K562 (cell line): ENCODE data around the gene NME4. TPM values are rescaled to one million over a fixed set of nuclear protein-coding genes. Genes with fewer than 3 reads are reported as not detected.

Source experiments
- BCOR ChIP-seq: fragments of 450-650 bp; IDR thresholded peaks from 2 replicates; pipeline ENCODE4 v1.6.1; 2016
- BRD9 ChIP-seq: fragments of 450-650 bp; IDR thresholded peaks from 2 replicates; pipeline ENCODE4 v1.6.1; 2018; ENCODE audit warnings: low read depth; ENCODE audit not compliant: partially characterized antibody
- ELF2 ChIP-seq: fragments of 250-450 bp; sonication (Bioruptor Pico); IDR thresholded peaks from 2 replicates; pipeline ENCODE4 v1.5.0; 2021; ENCODE audit warnings: mild to moderate bottlenecking
- FUS ChIP-seq: fragments of 200-400 bp; formaldehyde crosslinking; optimal IDR thresholded peaks from 2 replicates; pipeline ENCODE3; 2017; ENCODE audit warnings: low read depth, low read length
- HDAC8 ChIP-seq: fragments of 450-650 bp; IDR thresholded peaks from 2 replicates; pipeline ENCODE4 v1.6.1; 2016; ENCODE audit warnings: mild to moderate bottlenecking, missing genetic modification characterization, moderate library complexity, missing compliant biosample characterization
- HMG20B ChIP-seq: fragments of 250-450 bp; sonication (Bioruptor Pico); IDR thresholded peaks from 2 replicates; pipeline ENCODE4 v1.5.0; 2021; ENCODE audit warnings: mild to moderate bottlenecking
- LARP7 ChIP-seq: fragments of 450-650 bp; IDR thresholded peaks from 2 replicates; pipeline ENCODE4 v1.6.1; 2016
- PHF8 ChIP-seq: fragments of 200-600 bp; sonication (generic); IDR thresholded peaks from 2 replicates; pipeline ENCODE4 v1.6.1; 2012; ENCODE audit warnings: mixed run types, mild to moderate bottlenecking, inconsistent platforms, low read length, moderate library complexity, borderline replicate concordance
- POLR2G ChIP-seq: fragments of 200-400 bp; formaldehyde crosslinking; IDR thresholded peaks from 2 replicates; pipeline ENCODE4 v1.6.1; 2017; ENCODE audit warnings: low read depth, mild to moderate bottlenecking, antibody characterized with exemption, low read length, moderate library complexity
- RAD21 ChIP-seq, 2 experiments: fragments of 250-450 bp in 1 of 2; fragments of 450-650 bp in 1 of 2; sonication (Bioruptor Pico) in 1 of 2; formaldehyde crosslinking in 1 of 2; IDR thresholded peaks in 1 of 2; conservative IDR thresholded peaks in 1 of 2; 2 replicates each; pipeline versions ENCODE4 v1.4.0 to v1.8.0; 2020 to 2022; ENCODE audit warnings: mild to moderate bottlenecking in 2 of 2, moderate library complexity in 1 of 2
- SIN3B ChIP-seq: fragments of 450-650 bp; IDR thresholded peaks from 2 replicates; pipeline ENCODE4 v1.6.1; 2017; ENCODE audit warnings: low read depth, mild to moderate bottlenecking, moderate library complexity
- SMAD3 ChIP-seq: fragments of 450-650 bp; formaldehyde crosslinking; conservative IDR thresholded peaks from 2 replicates; pipeline ENCODE4 v1.4.0; 2020; ENCODE audit warnings: mild to moderate bottlenecking
- SP1 ChIP-seq: sonication (generic); formaldehyde crosslinking; IDR thresholded peaks from 2 replicates; pipeline ENCODE4 v1.8.1; 2022; ENCODE audit warnings: mild to moderate bottlenecking, missing genetic modification reagents
- XRCC5 ChIP-seq: fragments of 200-400 bp; formaldehyde crosslinking; IDR thresholded peaks from 2 replicates; pipeline ENCODE4 v1.6.1; 2017; ENCODE audit warnings: low read depth, mild to moderate bottlenecking, low read length
- ZBTB1 ChIP-seq: sonication (generic); formaldehyde crosslinking; IDR thresholded peaks from 2 replicates; pipeline ENCODE4 v1.8.1; 2023; ENCODE audit warnings: missing genetic modification reagents, low read depth, mild to moderate bottlenecking, borderline replicate concordance
- ZNF431 ChIP-seq: sonication (generic); formaldehyde crosslinking; IDR thresholded peaks from 2 replicates; pipeline ENCODE4 v1.8.0; 2022; ENCODE audit warnings: mild to moderate bottlenecking, missing genetic modification reagents
- polyA plus RNA-seq, 8 experiments: library from polyadenylated mRNA; depleted of rRNA in 4 of 8; stranded (reverse) in 5 of 8; unstranded in 3 of 8; fragments of >200 nt; fragmentation: Nextera tagmentation in 2 of 8; fragmentation: Illumina TruSeq in 1 of 8; extraction: Ambion mirVana in 2 of 8; extraction: Trizol in 1 of 8; gene quantifications; 2 replicates each; pipeline versions ENCODE4 v1.2.1 to v1.2.3, GENCODE V29; 2011 to 2014; ENCODE audit warnings: inconsistent platforms in 1 of 8, missing spikeins in 1 of 8
- total RNA-seq, 7 experiments: library from RNA; depleted of rRNA in 6 of 7; stranded (reverse); fragments of >200 nt in 6 of 7; fragmentation: Illumina TruSeq in 2 of 7; extraction: Trizol in 2 of 7; gene quantifications; 2 replicates each; pipeline versions ENCODE4 v1.2.1 to v1.2.3, GENCODE V29; 2011 to 2021; ENCODE audit warnings: low replicate concordance in 1 of 7
- TF ChIP-seq, protein P1 (sequence below): sonication (generic); formaldehyde crosslinking; IDR thresholded peaks from 2 replicates; pipeline ENCODE4 v1.8.0; 2022; ENCODE audit warnings: missing genetic modification reagents, mild to moderate bottlenecking, moderate library complexity, borderline replicate concordance
- TF ChIP-seq, protein P2 (sequence below): fragments of 450-650 bp; IDR thresholded peaks from 2 replicates; pipeline ENCODE4 v1.6.1; 2017; ENCODE audit warnings: antibody characterized with exemption, mild to moderate bottlenecking

Gene NME4
- total and polyA plus RNA-seq, 9 of the 15 experiments (the other 6 are each of a cell fraction or from before 2014, with no cell fraction given) = 15.4 to 264 (median 139) TPM

GRCh38 chr16:401468-402348, 4.7 kb downstream of the NME4 start, which contains the start of gene DECR2 (continued):
- no peak for TF ChIP-seq BRD9
- TF ChIP-seq, protein P1, sequence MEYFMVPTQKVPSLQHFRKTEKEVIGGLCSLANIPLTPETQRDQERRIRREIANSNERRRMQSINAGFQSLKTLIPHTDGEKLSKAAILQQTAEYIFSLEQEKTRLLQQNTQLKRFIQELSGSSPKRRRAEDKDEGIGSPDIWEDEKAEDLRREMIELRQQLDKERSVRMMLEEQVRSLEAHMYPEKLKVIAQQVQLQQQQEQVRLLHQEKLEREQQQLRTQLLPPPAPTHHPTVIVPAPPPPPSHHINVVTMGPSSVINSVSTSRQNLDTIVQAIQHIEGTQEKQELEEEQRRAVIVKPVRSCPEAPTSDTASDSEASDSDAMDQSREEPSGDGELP (CRISPR knock-in tag) = peak; percentile 73; the same call in 1 of the 2 replicates
- peak; percentile 70 for TF ChIP-seq SP1 (CRISPR knock-in tag)
- TF ChIP-seq PHF8 = peak; percentile 84; the same call in 1 of the 2 replicates
- TF ChIP-seq POLR2G = peak; percentile 92
- peak; percentile 56; the same call in 1 of the 2 replicates for TF ChIP-seq SIN3B
- TF ChIP-seq, protein P2, sequence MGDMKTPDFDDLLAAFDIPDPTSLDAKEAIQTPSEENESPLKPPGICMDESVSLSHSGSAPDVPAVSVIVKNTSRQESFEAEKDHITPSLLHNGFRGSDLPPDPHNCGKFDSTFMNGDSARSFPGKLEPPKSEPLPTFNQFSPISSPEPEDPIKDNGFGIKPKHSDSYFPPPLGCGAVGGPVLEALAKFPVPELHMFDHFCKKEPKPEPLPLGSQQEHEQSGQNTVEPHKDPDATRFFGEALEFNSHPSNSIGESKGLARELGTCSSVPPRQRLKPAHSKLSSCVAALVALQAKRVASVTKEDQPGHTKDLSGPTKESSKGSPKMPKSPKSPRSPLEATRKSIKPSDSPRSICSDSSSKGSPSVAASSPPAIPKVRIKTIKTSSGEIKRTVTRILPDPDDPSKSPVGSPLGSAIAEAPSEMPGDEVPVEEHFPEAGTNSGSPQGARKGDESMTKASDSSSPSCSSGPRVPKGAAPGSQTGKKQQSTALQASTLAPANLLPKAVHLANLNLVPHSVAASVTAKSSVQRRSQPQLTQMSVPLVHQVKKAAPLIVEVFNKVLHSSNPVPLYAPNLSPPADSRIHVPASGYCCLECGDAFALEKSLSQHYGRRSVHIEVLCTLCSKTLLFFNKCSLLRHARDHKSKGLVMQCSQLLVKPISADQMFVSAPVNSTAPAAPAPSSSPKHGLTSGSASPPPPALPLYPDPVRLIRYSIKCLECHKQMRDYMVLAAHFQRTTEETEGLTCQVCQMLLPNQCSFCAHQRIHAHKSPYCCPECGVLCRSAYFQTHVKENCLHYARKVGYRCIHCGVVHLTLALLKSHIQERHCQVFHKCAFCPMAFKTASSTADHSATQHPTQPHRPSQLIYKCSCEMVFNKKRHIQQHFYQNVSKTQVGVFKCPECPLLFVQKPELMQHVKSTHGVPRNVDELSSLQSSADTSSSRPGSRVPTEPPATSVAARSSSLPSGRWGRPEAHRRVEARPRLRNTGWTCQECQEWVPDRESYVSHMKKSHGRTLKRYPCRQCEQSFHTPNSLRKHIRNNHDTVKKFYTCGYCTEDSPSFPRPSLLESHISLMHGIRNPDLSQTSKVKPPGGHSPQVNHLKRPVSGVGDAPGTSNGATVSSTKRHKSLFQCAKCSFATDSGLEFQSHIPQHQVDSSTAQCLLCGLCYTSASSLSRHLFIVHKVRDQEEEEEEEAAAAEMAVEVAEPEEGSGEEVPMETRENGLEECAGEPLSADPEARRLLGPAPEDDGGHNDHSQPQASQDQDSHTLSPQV = 0 out of 2 replicates have a peak, but pooled peaks have one; percentile 69
- TF ChIP-seq SMAD3 (CRISPR knock-in tag) = no peak
- TF ChIP-seq LARP7 = peak; percentile 95; the same call in 1 of the 2 replicates
- TF ChIP-seq ZBTB1 = peak; percentile 86
- TF ChIP-seq RAD21 (CRISPR knock-in tag; conservative IDR thresholded peaks at IDR 0.05 in 1 of 2, IDR thresholded peaks at IDR 0.05 in 1 of 2) = peak; percentile 52 to 62
- TF ChIP-seq ELF2 (CRISPR knock-in tag) = peak; percentile 80
- TF ChIP-seq ZNF431 = 0 out of 2 replicates have a peak, but pooled peaks have one; percentile 8
- TF ChIP-seq XRCC5 = peak; percentile 58; the same call in 1 of the 2 replicates
- no peak for TF ChIP-seq HMG20B
- TF ChIP-seq HDAC8 (tag) = no peak
- TF ChIP-seq BCOR = peak; percentile 78
- TF ChIP-seq FUS = peak; percentile 70
